ENCODE data around the gene KDM4C.

DNA sequence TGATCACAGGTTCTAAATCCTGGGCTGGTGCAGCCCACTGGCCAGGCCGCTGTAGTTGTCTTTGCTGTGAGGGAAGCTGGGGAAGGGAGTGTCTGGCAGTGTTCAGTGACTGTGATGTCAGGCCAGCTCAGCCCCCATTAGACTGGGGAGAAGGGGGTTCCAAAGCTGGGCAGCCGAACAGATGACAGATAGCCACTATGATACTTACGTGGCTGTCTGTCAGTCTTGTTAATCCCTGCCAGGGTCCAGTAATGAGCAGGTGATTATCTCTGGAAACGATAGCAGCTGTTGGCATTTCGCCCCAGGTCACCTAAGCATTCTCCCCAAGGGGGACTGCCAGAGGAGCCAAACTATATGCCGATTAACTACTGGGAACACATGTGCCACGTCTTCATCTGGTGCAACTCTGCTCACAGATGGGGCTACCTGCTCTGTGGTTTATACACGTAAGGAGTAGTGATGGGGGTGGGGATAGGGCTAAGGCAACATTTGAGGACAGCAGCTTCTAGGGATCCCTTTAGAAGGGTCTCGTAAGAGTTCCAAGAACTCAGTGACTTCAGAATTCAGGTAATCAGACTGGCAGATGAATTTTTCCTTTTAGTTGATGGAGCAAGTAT is 396.3 kb downstream of the KDM4C start:
- TF ChIP-seq EZH2 (IDR thresholded peaks at IDR 0.05) (no peak), FOXP2 (optimal IDR thresholded peaks at IDR 0.05; ENCODE audit: control extremely low read depth, extremely low read length, insufficient read depth) (no peak), POLR2AphosphoS5 (IDR thresholded peaks at IDR 0.05; ENCODE audit: borderline replicate concordance, low read depth, low read length) (no peak)

Data from SK-N-MC (cell line).